ENCODE measurements around the gene KRT20.

- TF ChIP-seq, protein P1, sequence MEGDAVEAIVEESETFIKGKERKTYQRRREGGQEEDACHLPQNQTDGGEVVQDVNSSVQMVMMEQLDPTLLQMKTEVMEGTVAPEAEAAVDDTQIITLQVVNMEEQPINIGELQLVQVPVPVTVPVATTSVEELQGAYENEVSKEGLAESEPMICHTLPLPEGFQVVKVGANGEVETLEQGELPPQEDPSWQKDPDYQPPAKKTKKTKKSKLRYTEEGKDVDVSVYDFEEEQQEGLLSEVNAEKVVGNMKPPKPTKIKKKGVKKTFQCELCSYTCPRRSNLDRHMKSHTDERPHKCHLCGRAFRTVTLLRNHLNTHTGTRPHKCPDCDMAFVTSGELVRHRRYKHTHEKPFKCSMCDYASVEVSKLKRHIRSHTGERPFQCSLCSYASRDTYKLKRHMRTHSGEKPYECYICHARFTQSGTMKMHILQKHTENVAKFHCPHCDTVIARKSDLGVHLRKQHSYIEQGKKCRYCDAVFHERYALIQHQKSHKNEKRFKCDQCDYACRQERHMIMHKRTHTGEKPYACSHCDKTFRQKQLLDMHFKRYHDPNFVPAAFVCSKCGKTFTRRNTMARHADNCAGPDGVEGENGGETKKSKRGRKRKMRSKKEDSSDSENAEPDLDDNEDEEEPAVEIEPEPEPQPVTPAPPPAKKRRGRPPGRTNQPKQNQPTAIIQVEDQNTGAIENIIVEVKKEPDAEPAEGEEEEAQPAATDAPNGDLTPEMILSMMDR (conservative IDR thresholded peaks at IDR 0.05; ENCODE audit: low read depth, low read length) = no peak
- no peak for TF ChIP-seq EZH2 (IDR thresholded peaks at IDR 0.05; ENCODE audit: low read length, unreplicated experiment)
Measured at GRCh38 chr17:40915199-40915661, 30.2 kb upstream of the KRT20 start.
